IMR-90 (cell line): ENCODE data around the gene NUCB1. TPM values are rescaled to one million over a fixed set of nuclear protein-coding genes. Genes with fewer than 3 reads are reported as not detected.

Experiments used
- ATAC-seq: fragments of 200-7000 bp; cut with Tn5 transposase; 2 replicates; pipeline ENCODE4 v1.9.1; 2020; ENCODE audit warnings: low read depth, mild to moderate bottlenecking, moderate library complexity
- BruUV-seq: library from RNA; stranded (reverse); fragments of 400-500 nt; replicated peaks from 2 replicates; lab custom pipeline; 2021; lab: Mats Ljungman, UMichigan
- CTCF ChIA-PET: fragments of 300-600 bp; formaldehyde crosslinking; extraction: SDS; loops from one replicate; lab custom pipeline; 2021; ENCODE audit warnings: antibody characterized with exemption; lab: Yijun Ruan, JAX
- POLR2A ChIA-PET: fragments of 300-600 bp; sonication (Branson Sonifier 250); formaldehyde crosslinking; loops from one replicate; lab custom pipeline; 2022; ENCODE audit warnings: antibody characterized with exemption; ENCODE audit not compliant: unreplicated experiment; lab: Charles Lee
- DNase-seq: peaks from one replicate; pipeline ENCODE4 v3.0.0; 2013
- H2AFZ ChIP-seq: replicated peaks from 2 replicates; pipeline ENCODE3; 2013; ENCODE audit warnings: low read length, mild to moderate bottlenecking; ENCODE audit not compliant: poor library complexity
- H2AK5ac ChIP-seq: 2 replicates; pipeline ENCODE4 v1.6.1; 2013; ENCODE audit warnings: low read depth, low read length, inconsistent platforms
- H2AK9ac ChIP-seq: replicated peaks from 2 replicates; pipeline ENCODE3; 2013; ENCODE audit warnings: mild to moderate bottlenecking, low read depth, low read length, moderate library complexity; ENCODE audit not compliant: poor library complexity
- H2BK120ac ChIP-seq: 2 replicates; pipeline ENCODE4 v1.6.1; 2013; ENCODE audit warnings: low read depth, low read length, inconsistent platforms
- H2BK15ac ChIP-seq: 3 replicates; pipeline ENCODE4 v1.6.1; 2013; ENCODE audit warnings: low read depth, low read length, inconsistent platforms
- H2BK20ac ChIP-seq: 2 replicates; pipeline ENCODE4 v1.6.1; 2013; ENCODE audit warnings: low read depth, mild to moderate bottlenecking, inconsistent platforms, low read length, moderate library complexity
- H2BK5ac ChIP-seq: 2 replicates; pipeline ENCODE4 v1.6.1; 2013; ENCODE audit warnings: mild to moderate bottlenecking, low read depth, low read length, inconsistent platforms; ENCODE audit not compliant: poor library complexity, severe bottlenecking
- H3K14ac ChIP-seq: replicated peaks from 2 replicates; pipeline ENCODE4 v1.6.1; 2013; ENCODE audit warnings: low read depth, low read length, inconsistent platforms
- H3K18ac ChIP-seq: 2 replicates; pipeline ENCODE4 v1.6.1; 2013; ENCODE audit warnings: low read depth, low read length, control low read depth
- H3K23ac ChIP-seq: 2 replicates; pipeline ENCODE4 v1.6.1; 2013; ENCODE audit warnings: low read depth, low read length, inconsistent platforms
- H3K27ac ChIP-seq: 2 replicates; pipeline ENCODE4 v1.5.1; 2013; ENCODE audit warnings: mild to moderate bottlenecking, control low read depth, low read length; ENCODE audit not compliant: insufficient read depth
- H3K27me3 ChIP-seq: 2 replicates; pipeline ENCODE4 v1.6.1; 2013; ENCODE audit warnings: low read length; ENCODE audit not compliant: control insufficient read depth, insufficient read depth
- H3K36me3 ChIP-seq: 2 replicates; pipeline ENCODE4 v1.6.1; 2013; ENCODE audit warnings: low read length, mixed read lengths; ENCODE audit not compliant: control insufficient read depth, insufficient read depth
- H3K4ac ChIP-seq: 2 replicates; pipeline ENCODE4 v1.6.1; 2013; ENCODE audit warnings: low read depth, low read length, inconsistent platforms
- H3K4me1 ChIP-seq: 2 replicates; pipeline ENCODE4 v1.6.1; 2013; ENCODE audit warnings: low read length, mixed read lengths; ENCODE audit not compliant: control insufficient read depth, insufficient read depth
- H3K4me2 ChIP-seq: 2 replicates; pipeline ENCODE4 v1.6.1; 2013; ENCODE audit warnings: low read depth, mild to moderate bottlenecking, control low read depth, low read length, moderate library complexity
- H3K4me3 ChIP-seq: 2 replicates; pipeline ENCODE4 v1.5.1; 2013; ENCODE audit warnings: low read depth, mild to moderate bottlenecking, control low read depth, low read length, moderate library complexity; ENCODE audit not compliant: insufficient read depth
- H3K56ac ChIP-seq: 2 replicates; pipeline ENCODE4 v1.6.1; 2013; ENCODE audit warnings: low read length, inconsistent platforms; ENCODE audit not compliant: insufficient read depth; ENCODE audit errors: extremely low read depth
- H3K79me1 ChIP-seq, 2 experiments: 2 replicates each; pipeline ENCODE4 v1.6.1; 2013; ENCODE audit warnings: low read length in 2 of 2, inconsistent platforms in 1 of 2, low read depth in 1 of 2
- H3K9ac ChIP-seq: 2 replicates; pipeline ENCODE4 v1.6.1; 2013; ENCODE audit warnings: low read depth, low read length, control low read depth
- H3K9me1 ChIP-seq: 2 replicates; pipeline ENCODE4 v1.6.1; 2013; ENCODE audit warnings: low read length, inconsistent platforms; ENCODE audit not compliant: insufficient read depth
- H3K9me3 ChIP-seq: 2 replicates; pipeline ENCODE4 v1.6.1; 2013; ENCODE audit warnings: low read length; ENCODE audit not compliant: control insufficient read depth, insufficient read depth
- H4K20me1 ChIP-seq: 2 replicates; pipeline ENCODE4 v1.6.1; 2013; ENCODE audit warnings: low read length, inconsistent platforms; ENCODE audit not compliant: insufficient read depth
- H4K5ac ChIP-seq: 2 replicates; pipeline ENCODE4 v1.6.1; 2013; ENCODE audit warnings: mild to moderate bottlenecking, low read depth, low read length, control low read depth
- H4K8ac ChIP-seq, 2 experiments: 2 replicates each; pipeline ENCODE4 v1.6.1; 2013; ENCODE audit warnings: low read depth in 2 of 2, low read length in 2 of 2, control low read depth in 1 of 2, inconsistent platforms in 1 of 2
- H4K91ac ChIP-seq: 2 replicates; pipeline ENCODE4 v1.6.1; 2013; ENCODE audit warnings: low read depth, low read length, inconsistent platforms; ENCODE audit not compliant: insufficient read depth
- CEBPB ChIP-seq: IDR thresholded peaks from 2 replicates; pipeline ENCODE4 v1.6.1; 2012; ENCODE audit warnings: low read depth, low read length, improper control_type of control experiment
- POLR2A ChIP-seq: IDR thresholded peaks from 2 replicates; pipeline ENCODE4 v1.6.1; 2012; ENCODE audit warnings: mild to moderate bottlenecking, low read depth, low read length
- SMC3 ChIP-seq: fragments of 150-350 bp; IDR thresholded peaks from 2 replicates; pipeline ENCODE4 v1.6.1; 2016; ENCODE audit warnings: low read depth, mild to moderate bottlenecking, antibody characterized with exemption, low read length, moderate library complexity
- WGBS, 2 experiments: methylation state at CpG; one replicate each; pipeline versions ENCODE4 v1.1.5 to v1.1.7; 2013; ENCODE audit warnings: missing lambda C conversion rate in 2 of 2; ENCODE audit not compliant: insufficient read length in 1 of 2; ENCODE audit errors: extremely low coverage in 2 of 2; 5-methylcytosine and 5-hydroxymethylcytosine counted together
- dilution Hi-C: fragments of 300-500 bp; cut with HindIII; formaldehyde crosslinking; loops from one replicate; pipeline ENCODE4 v1.14.3; 2018; ENCODE audit warnings: low sequenced_read_pairs; ENCODE audit not compliant: unreplicated experiment
- in situ Hi-C: fragments of 300-500 bp; cut with MboI; formaldehyde crosslinking; loops from 3 replicates; pipeline ENCODE4 v1.14.3; 2019; ENCODE audit warnings: low sequenced_read_pairs, inconsistent platforms, mixed read lengths
- intact Hi-C: fragments of 100-400 bp; cut with micrococcal nuclease; formaldehyde crosslinking; loops from 2 replicates; pipeline ENCODE4 v1.10.0; 2022
- polyA plus RNA-seq, 3 experiments: library from polyadenylated mRNA; depleted of rRNA; stranded (reverse); fragments of >200 nt; gene quantifications; 2 replicates each; pipeline ENCODE4 v1.2.3, GENCODE V29; 2012; ENCODE audit warnings: low replicate concordance in 1 of 3
- total RNA-seq: library from RNA; depleted of rRNA; stranded (reverse); fragments of >200 nt; gene quantifications from 2 replicates; pipeline ENCODE4 v1.2.3, GENCODE V29; 2012

Gene NUCB1
- total and polyA plus RNA-seq, 2 of the 4 experiments (the other 2 are of a cell fraction) = 37.3 to 253 TPM

DNA sequence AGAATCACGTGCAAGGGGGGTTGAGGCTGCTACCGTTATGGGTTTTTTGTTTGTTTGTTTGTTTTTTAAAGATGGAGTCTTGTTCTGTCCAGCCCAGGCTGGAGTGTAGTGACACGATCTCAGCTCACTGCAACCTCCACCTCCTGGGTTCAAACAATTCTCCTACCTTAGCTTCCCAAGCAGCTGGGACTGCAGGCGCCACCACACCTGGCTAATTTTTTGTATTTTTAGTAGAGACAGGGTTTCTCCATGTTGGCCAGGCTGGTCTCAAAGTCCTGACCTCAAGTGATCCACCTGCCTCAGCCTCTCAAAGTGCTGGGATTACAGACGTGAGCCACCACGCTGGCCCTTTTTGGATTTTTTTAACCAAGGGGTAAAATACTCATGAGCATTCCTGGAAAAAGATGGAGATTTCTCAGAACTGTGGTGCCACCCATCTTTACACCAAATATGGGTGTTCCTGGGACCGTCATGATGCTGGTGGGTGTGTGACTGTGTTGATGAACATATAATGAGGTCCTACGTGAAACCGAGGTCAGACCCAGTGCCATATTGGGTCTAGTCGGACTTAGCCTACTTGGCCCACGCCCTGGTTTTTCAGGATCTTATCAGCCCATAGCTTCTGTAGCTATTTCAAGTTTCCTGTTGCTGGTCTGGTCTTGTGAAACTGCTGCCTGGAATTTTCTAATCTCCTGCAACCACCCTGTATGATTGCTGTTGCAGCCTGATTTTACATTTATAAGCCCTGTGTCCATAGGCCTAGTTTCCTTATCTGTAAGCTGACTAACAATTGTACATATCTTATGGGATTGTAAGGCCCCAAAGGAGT is 21.7 kb upstream of the NUCB1 start:
- in situ Hi-C loops (no loop called here), intact Hi-C loops (no loop called here), dilution Hi-C loops (no loop called here)
- Histone ChIP-seq H3K27ac (no peak overlapping the region), H3K4me2 (no peak overlapping the region), H2AK5ac (no peak overlapping the region), H3K56ac (no peak overlapping the region), H3K4ac (no peak overlapping the region), H3K9me1 (0 out of 2 replicates have a peak, but pooled peaks cover 3% of the 10 kb centered on the region), H2AK9ac (peak overlapping the region; percentile 61), H4K20me1 (peaks cover 58% of the 10 kb centered on the region), H3K36me3 (peaks cover 36% of the 10 kb centered on the region), H3K4me1 (peaks cover 6% of the 10 kb centered on the region; the same call in 1 of the 2 replicates), H2BK120ac (no peak overlapping the region), H2BK5ac (no peak overlapping the region), H3K27me3 (no peaks in the 10 kb centered on the region), H4K5ac (no peak overlapping the region), H3K23ac (no peak overlapping the region), H2BK20ac (no peak overlapping the region), H3K9ac (no peak overlapping the region), H3K18ac (no peak overlapping the region), H3K14ac (0 out of 2 replicates have a peak overlapping the region, but pooled peaks have one; percentile 4), H2BK15ac (no peak overlapping the region), H3K9me3 (peaks cover 4% of the 10 kb centered on the region; the same call in 1 of the 2 replicates), H3K79me1 (peaks cover 0 to 46% of the 10 kb centered on the region in 2 experiments; a peak in 3 of 4 replicates), H2AFZ (no peak overlapping the region), H4K8ac (peak overlapping the region in 1 of 2 experiments; percentile 50; a peak in 1 of 4 replicates), H3K4me3 (no peak overlapping the region), H4K91ac (no peak overlapping the region)
- peak; percentile 40; the same call in 1 of the 2 replicates for TF ChIP-seq CEBPB
- TF ChIP-seq POLR2A = peak; percentile 67
- TF ChIP-seq SMC3 = no peak
- 85% methylated on average over 4 of the region's 11 CpGs; no CpG with 5 or more reads in 1 of the 2 experiments for WGBS, 2 experiments
- no TSS peak for BruUV-seq
- DNase-seq (peak; percentile 41), ATAC-seq (no peak)
- ChIA-PET POLR2A (interaction anchor here (0.6 kb wide), 1 partner anchor 11 kb away, joined by 3 read pairs; no protein-coding TSS in a partner anchor), CTCF (no interaction called here)
